A673 (cell line): ENCODE data around the gene CEACAM21.

Experiments
- EZH2 ChIP-seq: fragments of 200-600 bp; sonication (generic); IDR thresholded peaks from 2 replicates; pipeline ENCODE4 v1.6.1; 2017; ENCODE audit warnings: borderline replicate concordance, low read depth, mild to moderate bottlenecking, mixed read lengths, antibody characterized with exemption, low read length; ENCODE audit not compliant: poor library complexity, severe bottlenecking
- TF ChIP-seq, protein P1 (sequence below): fragments of 300-800, 200-600 bp; sonication (generic); conservative IDR thresholded peaks from 2 replicates; pipeline ENCODE4 v1.5.1; 2017; ENCODE audit warnings: low read depth, mild to moderate bottlenecking, antibody characterized with exemption, low read length, moderate library complexity, mixed read lengths

DNA sequence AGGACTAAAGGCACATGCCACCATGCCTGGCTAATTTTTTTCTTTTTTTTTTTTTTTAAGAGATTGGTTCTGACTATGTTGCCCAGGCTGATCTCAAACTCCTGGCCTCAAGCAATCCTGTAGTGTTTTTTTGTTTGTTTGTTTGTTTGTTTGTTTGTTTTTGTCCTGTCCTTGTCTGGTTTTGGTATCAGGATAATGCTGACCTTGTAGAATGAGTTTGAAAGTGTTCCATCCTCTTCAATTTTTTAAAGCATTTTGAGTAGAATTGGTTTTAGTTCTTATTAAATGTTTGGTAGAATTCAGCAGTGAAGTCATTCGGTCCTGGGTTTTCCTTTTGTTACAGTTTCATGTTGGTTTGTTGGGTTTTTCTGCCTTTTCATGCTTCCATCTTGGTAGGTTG is 31.7 kb downstream of the CEACAM21 start:
- TF ChIP-seq EZH2, result no peak
- TF ChIP-seq, protein P1, sequence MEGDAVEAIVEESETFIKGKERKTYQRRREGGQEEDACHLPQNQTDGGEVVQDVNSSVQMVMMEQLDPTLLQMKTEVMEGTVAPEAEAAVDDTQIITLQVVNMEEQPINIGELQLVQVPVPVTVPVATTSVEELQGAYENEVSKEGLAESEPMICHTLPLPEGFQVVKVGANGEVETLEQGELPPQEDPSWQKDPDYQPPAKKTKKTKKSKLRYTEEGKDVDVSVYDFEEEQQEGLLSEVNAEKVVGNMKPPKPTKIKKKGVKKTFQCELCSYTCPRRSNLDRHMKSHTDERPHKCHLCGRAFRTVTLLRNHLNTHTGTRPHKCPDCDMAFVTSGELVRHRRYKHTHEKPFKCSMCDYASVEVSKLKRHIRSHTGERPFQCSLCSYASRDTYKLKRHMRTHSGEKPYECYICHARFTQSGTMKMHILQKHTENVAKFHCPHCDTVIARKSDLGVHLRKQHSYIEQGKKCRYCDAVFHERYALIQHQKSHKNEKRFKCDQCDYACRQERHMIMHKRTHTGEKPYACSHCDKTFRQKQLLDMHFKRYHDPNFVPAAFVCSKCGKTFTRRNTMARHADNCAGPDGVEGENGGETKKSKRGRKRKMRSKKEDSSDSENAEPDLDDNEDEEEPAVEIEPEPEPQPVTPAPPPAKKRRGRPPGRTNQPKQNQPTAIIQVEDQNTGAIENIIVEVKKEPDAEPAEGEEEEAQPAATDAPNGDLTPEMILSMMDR, result no peak
